HCT116 (cell line): Measurements from ENCODE around the gene ARMH3. TPM values are rescaled to one million over a fixed set of nuclear protein-coding genes. Genes with fewer than 3 reads are reported as not detected.

Experiments
- ATAC-seq: fragments of 200-7000 bp; cut with Tn5 transposase; 2 replicates; pipeline ENCODE4 v1.9.1; 2020; ENCODE audit warnings: mild to moderate bottlenecking, moderate library complexity
- BruUV-seq: library from RNA; stranded (reverse); fragments of 400-500 nt; replicated peaks from 2 replicates; lab custom pipeline; 2021; lab: Mats Ljungman, UMichigan
- CTCF ChIA-PET: fragments of 300-600 bp; sonication (Branson Sonifier 250); formaldehyde crosslinking; loops from one replicate; lab custom pipeline; 2021; ENCODE audit warnings: antibody characterized with exemption; lab: Charles Lee
- POLR2A ChIA-PET: fragments of 300-600, 350-600 bp; sonication (Branson Sonifier 250); formaldehyde crosslinking; loops from one replicate; lab custom pipeline; 2021; ENCODE audit warnings: antibody characterized with exemption; lab: Charles Lee
- RAD21 ChIA-PET, 2 experiments: fragments of 300-600 bp; sonication (Branson Sonifier 250); formaldehyde crosslinking; loops; one replicate each; lab custom pipeline; 2023; ENCODE audit warnings: low total read pairs in 2 of 2; ENCODE audit not compliant: uncharacterized antibody in 2 of 2, unreplicated experiment in 2 of 2, low non-redundant PET in 1 of 2; lab: Charles Lee
- DNase-seq: peaks from one replicate; pipeline ENCODE4 v3.0.0-alpha.2; 2010; ENCODE audit warnings: low read depth, low spot score
- H2AFZ ChIP-seq: fragments of 200-600 bp; shearing (Covaris generic), sonication (generic); 2 replicates; pipeline ENCODE4 v1.6.1; 2017; ENCODE audit warnings: low read depth, mixed run types, mixed read lengths, antibody characterized with exemption, low read length; ENCODE audit not compliant: poor library complexity, severe bottlenecking
- H3K27ac ChIP-seq: 2 replicates; pipeline ENCODE4 v1.5.1; 2012; ENCODE audit warnings: low read depth, low read length
- H3K27me3 ChIP-seq: fragments of 200-600 bp; sonication (generic); 2 replicates; pipeline ENCODE4 v1.6.1; 2016; ENCODE audit warnings: mixed run types, low read length, mixed read lengths; ENCODE audit not compliant: insufficient read depth
- H3K36me3 ChIP-seq, 2 experiments: fragments of 200-500 bp in 1 of 2; fragments of 200-600 bp in 1 of 2; sonication (Bioruptor generic) in 1 of 2; sonication (generic) in 1 of 2; 2 replicates each; pipeline versions ENCODE4 v1.5.1 to v1.6.1; 2014 to 2016; ENCODE audit warnings: low read length in 2 of 2, inconsistent platforms in 1 of 2, mixed read lengths in 1 of 2, mixed run types in 1 of 2; ENCODE audit not compliant: insufficient read depth in 2 of 2, control insufficient read depth in 1 of 2
- H3K4me1 ChIP-seq, 2 experiments: fragments of 200-600 bp in 1 of 2; sonication (generic) in 1 of 2; 2 replicates each; pipeline versions ENCODE4 v1.5.1 to v1.6.1; 2012 to 2017; ENCODE audit warnings: low read length in 2 of 2, inconsistent platforms in 1 of 2, mild to moderate bottlenecking in 1 of 2, mixed read lengths in 1 of 2, mixed run types in 1 of 2, moderate library complexity in 1 of 2; ENCODE audit not compliant: insufficient read depth in 2 of 2, control insufficient read depth in 1 of 2
- H3K4me2 ChIP-seq: fragments of 200-600 bp; sonication (generic); 2 replicates; pipeline ENCODE4 v1.6.1; 2017; ENCODE audit warnings: mixed run types, low read length, mixed read lengths
- H3K4me3 ChIP-seq, 2 experiments: fragments of 200-600 bp in 1 of 2; sonication (generic) in 1 of 2; replicated peaks in 1 of 2; 2 replicates each; pipeline ENCODE4 v1.5.1; 2011 to 2016; ENCODE audit warnings: low read length in 2 of 2, control low read depth in 1 of 2, low read depth in 1 of 2, mild to moderate bottlenecking in 1 of 2, mixed read lengths in 1 of 2, mixed run types in 1 of 2
- H3K79me2 ChIP-seq: fragments of 200-600 bp; sonication (generic); 2 replicates; pipeline ENCODE4 v1.6.1; 2017; ENCODE audit warnings: mild to moderate bottlenecking, mixed run types, low read length, moderate library complexity, mixed read lengths; ENCODE audit not compliant: insufficient read depth
- H3K9ac ChIP-seq: fragments of 200-600 bp; sonication (generic); 2 replicates; pipeline ENCODE4 v1.6.1; 2016; ENCODE audit warnings: low read length, mixed read lengths
- H3K9me2 ChIP-seq: fragments of 200-600 bp; sonication (generic), shearing (Covaris generic); 2 replicates; pipeline ENCODE4 v1.6.1; 2017; ENCODE audit warnings: mixed run types, mild to moderate bottlenecking, moderate library complexity; ENCODE audit not compliant: insufficient read depth
- H3K9me3 ChIP-seq, 2 experiments: fragments of 200-500 bp in 1 of 2; fragments of 200-600 bp in 1 of 2; sonication (Bioruptor generic) in 1 of 2; sonication (generic) in 1 of 2; 2 replicates each; pipeline ENCODE4 v1.6.1; 2014 to 2017; ENCODE audit warnings: low read length in 2 of 2, mixed read lengths in 2 of 2, inconsistent platforms in 1 of 2, low read depth in 1 of 2, mild to moderate bottlenecking in 1 of 2, mixed run types in 1 of 2, moderate library complexity in 1 of 2; ENCODE audit not compliant: control insufficient read depth in 1 of 2, insufficient read depth in 1 of 2
- H4K20me1 ChIP-seq: fragments of 200-600 bp; sonication (generic), shearing (Covaris generic); 2 replicates; pipeline ENCODE4 v1.6.1; 2017; ENCODE audit warnings: mixed run types, mild to moderate bottlenecking, moderate library complexity; ENCODE audit not compliant: insufficient read depth
- FOSL1 ChIP-seq: IDR thresholded peaks from 2 replicates; pipeline ENCODE4 v1.6.1; 2012; ENCODE audit warnings: low read depth
- RAD21 ChIP-seq: IDR thresholded peaks from 2 replicates; pipeline ENCODE4 v1.6.1; 2012; ENCODE audit warnings: low read depth, mild to moderate bottlenecking
- intact Hi-C: fragments of 100-400 bp; cut with micrococcal nuclease; formaldehyde crosslinking; loops from 2 replicates; pipeline ENCODE4 v1.10.0; 2022
- total RNA-seq: library from RNA; stranded (reverse); gene quantifications from one replicate; pipeline ENCODE4 v1.2.1, GENCODE V29; 2021; ENCODE audit not compliant: unreplicated experiment
- TF ChIP-seq, protein P1 (sequence below), 3 experiments: fragments of 200-600 bp in 1 of 3; sonication (generic) in 1 of 3; IDR thresholded peaks in 2 of 3; conservative IDR thresholded peaks in 1 of 3; 2 replicates each; pipeline ENCODE4 v1.5.1; 2012 to 2017; ENCODE audit warnings: low read depth in 2 of 3, low read length in 2 of 3, antibody characterized with exemption in 1 of 3, borderline replicate concordance in 1 of 3, control low read depth in 1 of 3, mild to moderate bottlenecking in 1 of 3, mixed read lengths in 1 of 3, mixed run types in 1 of 3, moderate library complexity in 1 of 3; ENCODE audit not compliant: insufficient read depth in 1 of 3
- TF ChIP-seq, protein P2 (sequence below): IDR thresholded peaks from 2 replicates; pipeline ENCODE4 v1.6.1; 2012; ENCODE audit warnings: low read depth

ARMH3 gene
- total RNA-seq, 1 experiment from 2014 or later = 30.4 TPM

DNA sequence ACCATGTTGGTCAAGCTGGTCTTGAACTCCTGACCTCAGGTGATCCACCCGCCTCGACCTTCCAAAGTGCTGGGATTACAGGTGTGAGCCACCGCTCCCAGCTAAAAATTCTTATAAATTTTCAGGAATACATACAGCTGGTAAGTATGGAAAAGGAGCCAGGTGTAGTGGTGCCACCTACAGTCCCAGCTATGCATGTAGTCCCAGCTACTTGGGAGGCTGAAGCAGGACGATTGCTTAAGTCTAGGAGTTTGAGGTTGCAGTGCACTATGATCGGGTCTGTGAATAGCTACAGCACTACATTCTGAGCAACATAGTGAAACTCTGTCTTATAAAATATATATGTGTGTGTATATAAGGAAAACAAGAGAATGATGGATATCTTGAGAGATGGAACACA is 45.2 kb upstream of the ARMH3 start:
- no peaks in the 10 kb centered on the region for H3K27me3 ChIP-seq
- intact Hi-C loops = no loop called here
- no peaks in the 10 kb centered on the region for H3K9me3 ChIP-seq
- no peak for TF ChIP-seq FOSL1
- TF ChIP-seq, protein P1, sequence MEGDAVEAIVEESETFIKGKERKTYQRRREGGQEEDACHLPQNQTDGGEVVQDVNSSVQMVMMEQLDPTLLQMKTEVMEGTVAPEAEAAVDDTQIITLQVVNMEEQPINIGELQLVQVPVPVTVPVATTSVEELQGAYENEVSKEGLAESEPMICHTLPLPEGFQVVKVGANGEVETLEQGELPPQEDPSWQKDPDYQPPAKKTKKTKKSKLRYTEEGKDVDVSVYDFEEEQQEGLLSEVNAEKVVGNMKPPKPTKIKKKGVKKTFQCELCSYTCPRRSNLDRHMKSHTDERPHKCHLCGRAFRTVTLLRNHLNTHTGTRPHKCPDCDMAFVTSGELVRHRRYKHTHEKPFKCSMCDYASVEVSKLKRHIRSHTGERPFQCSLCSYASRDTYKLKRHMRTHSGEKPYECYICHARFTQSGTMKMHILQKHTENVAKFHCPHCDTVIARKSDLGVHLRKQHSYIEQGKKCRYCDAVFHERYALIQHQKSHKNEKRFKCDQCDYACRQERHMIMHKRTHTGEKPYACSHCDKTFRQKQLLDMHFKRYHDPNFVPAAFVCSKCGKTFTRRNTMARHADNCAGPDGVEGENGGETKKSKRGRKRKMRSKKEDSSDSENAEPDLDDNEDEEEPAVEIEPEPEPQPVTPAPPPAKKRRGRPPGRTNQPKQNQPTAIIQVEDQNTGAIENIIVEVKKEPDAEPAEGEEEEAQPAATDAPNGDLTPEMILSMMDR (IDR thresholded peaks at IDR 0.05 in 2 of 3, conservative IDR thresholded peaks at IDR 0.05 in 1 of 3; ENCODE audit: borderline replicate concordance in 1 of 3, insufficient read depth in 1 of 3, low read depth in 2 of 3, low read length in 2 of 3) = peak; percentile 52 to 71 (median 53); a peak in 5 of 6 replicates
- peak; percentile 69 for TF ChIP-seq RAD21
- TF ChIP-seq, protein P2, sequence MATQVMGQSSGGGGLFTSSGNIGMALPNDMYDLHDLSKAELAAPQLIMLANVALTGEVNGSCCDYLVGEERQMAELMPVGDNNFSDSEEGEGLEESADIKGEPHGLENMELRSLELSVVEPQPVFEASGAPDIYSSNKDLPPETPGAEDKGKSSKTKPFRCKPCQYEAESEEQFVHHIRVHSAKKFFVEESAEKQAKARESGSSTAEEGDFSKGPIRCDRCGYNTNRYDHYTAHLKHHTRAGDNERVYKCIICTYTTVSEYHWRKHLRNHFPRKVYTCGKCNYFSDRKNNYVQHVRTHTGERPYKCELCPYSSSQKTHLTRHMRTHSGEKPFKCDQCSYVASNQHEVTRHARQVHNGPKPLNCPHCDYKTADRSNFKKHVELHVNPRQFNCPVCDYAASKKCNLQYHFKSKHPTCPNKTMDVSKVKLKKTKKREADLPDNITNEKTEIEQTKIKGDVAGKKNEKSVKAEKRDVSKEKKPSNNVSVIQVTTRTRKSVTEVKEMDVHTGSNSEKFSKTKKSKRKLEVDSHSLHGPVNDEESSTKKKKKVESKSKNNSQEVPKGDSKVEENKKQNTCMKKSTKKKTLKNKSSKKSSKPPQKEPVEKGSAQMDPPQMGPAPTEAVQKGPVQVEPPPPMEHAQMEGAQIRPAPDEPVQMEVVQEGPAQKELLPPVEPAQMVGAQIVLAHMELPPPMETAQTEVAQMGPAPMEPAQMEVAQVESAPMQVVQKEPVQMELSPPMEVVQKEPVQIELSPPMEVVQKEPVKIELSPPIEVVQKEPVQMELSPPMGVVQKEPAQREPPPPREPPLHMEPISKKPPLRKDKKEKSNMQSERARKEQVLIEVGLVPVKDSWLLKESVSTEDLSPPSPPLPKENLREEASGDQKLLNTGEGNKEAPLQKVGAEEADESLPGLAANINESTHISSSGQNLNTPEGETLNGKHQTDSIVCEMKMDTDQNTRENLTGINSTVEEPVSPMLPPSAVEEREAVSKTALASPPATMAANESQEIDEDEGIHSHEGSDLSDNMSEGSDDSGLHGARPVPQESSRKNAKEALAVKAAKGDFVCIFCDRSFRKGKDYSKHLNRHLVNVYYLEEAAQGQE = no peak
- H3K36me3 ChIP-seq = no peaks in the 10 kb centered on the region
- no peak overlapping the region for H3K4me3 ChIP-seq
- H3K4me2 ChIP-seq = no peak overlapping the region
- BruUV-seq = no TSS peak
- no peaks in the 10 kb centered on the region for H3K4me1 ChIP-seq
- H4K20me1 ChIP-seq = no peaks in the 10 kb centered on the region
- ATAC-seq (peak; percentile 93), DNase-seq (peak; percentile 39)
- no peaks in the 10 kb centered on the region for H3K79me2 ChIP-seq
- H3K9ac ChIP-seq = no peak overlapping the region
- H2AFZ ChIP-seq = no peak overlapping the region
- ChIA-PET CTCF (interaction anchor here (0.8 to 7.1 kb wide), 13 partner anchors 9 to 887 kb away, joined by 3 to 48 read pairs (median 7); partner anchors contain the start of gene HPS6), POLR2A (interaction anchor here (1.2 to 2.2 kb wide), 5 partner anchors 11 to 45 kb away, joined by 3 to 5 read pairs (median 4); no protein-coding TSS in a partner anchor), RAD21 (interaction anchor here in 1 of 2 experiments (0.7 kb wide), 1 partner anchor 91 kb away, joined by 7 read pairs; no protein-coding TSS in a partner anchor)
- H3K9me2 ChIP-seq = no peaks in the 10 kb centered on the region
- H3K27ac ChIP-seq = no peak overlapping the region
